ENCODE results near the gene STAT3. TPM values are rescaled to one million over a fixed set of nuclear protein-coding genes. Genes with fewer than 3 reads are reported as not detected.
"Not testable (repeated sequence)": the region's sequence is repeated elsewhere in the genome, so short reads cannot be mapped to it uniquely, and the experiment has no call there.

Gene STAT3
- total RNA-seq, 1 experiment from 2014 or later, result 112 TPM

DNA sequence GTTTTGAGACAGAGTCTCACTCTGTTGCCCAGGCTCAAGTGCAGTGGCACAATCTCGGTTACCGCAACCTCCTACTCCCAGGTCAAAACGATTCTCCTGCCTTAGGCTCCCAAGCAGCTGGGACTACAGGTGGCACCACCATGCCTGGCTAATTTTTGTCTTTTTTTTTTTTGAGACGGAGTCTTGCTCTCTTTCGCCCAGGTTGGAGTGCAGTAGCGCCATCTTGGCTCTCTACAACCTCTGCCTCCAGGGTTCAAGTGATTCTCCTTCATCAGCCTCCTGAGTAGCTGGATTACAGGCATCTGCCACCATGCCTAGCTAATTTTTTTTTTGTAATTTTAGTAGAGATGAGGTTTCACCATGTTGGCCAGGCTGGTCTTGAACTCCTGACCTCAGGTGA is 70.3 kb downstream of the STAT3 start:
- DNase-seq (ENCODE audit: low read depth), result not testable (repeated sequence)

DNA sequence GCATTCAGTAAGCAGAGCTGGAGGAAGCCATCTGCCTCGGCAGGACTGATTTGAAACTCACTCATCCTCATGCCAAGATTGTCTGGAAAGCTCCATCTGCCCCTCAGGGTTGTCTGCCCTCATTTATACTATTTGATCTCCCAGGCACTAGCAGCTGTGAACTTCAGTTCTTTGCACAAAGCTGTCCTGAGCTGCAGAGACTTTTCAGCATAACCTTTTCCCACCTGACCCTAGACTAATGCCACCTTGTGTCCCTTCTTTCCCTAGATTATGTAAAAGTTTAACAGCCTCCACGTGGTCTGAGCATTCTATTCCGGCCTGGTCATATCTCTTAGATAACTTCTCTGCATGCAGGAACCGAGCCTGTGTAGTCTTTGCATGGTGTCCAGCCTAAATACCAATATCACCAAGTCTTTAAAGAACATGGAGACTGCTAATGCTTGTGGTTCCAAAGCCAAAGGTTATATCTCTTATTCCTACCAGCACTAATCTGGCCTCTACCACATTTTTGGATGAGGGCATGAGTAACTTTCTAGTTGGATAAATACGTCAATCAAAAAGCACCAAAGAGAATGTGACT is 70.9 kb downstream of the STAT3 start:
- no peak for DNase-seq (ENCODE audit: low read depth)

DNA sequence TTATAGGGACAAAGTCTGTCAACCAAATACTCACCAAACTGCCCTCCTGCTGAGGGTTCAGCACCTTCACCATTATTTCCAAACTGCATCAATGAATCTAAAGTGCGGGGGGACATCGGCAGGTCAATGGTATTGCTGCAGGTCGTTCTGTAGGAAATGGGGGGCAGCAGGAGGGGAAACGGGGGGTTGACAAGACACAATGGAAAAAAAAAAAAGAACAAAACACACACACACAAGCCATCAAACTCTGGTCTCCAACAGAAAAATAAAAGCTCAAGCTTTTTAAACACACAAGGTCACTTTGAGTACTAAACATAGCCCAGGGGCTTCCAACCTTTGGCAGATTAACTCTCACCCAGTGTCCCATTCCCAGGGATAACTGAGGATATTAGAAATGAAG is 71.5 kb downstream of the STAT3 start:
- no peak for DNase-seq (ENCODE audit: low read depth)

DNA sequence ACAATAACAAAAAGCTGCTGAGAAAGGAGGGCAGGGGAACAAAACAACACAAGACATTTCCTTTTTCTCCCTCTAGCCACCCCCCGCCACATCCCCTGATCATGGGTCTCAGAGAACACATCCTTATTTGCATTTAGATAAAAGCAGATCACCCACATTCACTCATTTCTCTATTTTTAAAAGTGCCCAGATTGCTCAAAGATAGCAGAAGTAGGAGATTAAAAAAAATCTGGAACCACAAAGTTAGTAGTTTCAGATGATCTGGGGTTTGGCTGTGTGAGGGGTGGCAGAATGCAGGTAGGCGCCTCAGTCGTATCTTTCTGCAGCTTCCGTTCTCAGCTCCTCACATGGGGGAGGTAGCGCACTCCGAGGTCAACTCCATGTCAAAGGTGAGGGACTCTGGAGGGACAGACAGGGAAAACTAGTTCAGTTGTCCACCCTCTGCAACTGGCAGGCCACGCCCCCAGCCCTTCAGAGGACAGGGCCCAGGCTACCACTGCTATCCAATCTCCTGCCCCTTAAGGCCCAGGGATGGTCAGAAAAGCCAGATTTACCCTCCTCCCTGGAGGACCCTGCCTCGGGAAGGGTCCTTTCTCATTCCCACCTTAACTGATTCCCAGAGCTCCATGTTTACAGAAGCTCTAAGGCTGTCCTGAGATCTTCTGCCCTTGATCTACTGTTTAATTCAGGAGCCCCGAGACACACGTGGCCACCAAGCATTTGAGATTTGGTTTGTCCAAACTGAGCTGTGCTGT is 72.7 kb downstream of the STAT3 start:
- no peak for DNase-seq (ENCODE audit: low read depth)

DNA sequence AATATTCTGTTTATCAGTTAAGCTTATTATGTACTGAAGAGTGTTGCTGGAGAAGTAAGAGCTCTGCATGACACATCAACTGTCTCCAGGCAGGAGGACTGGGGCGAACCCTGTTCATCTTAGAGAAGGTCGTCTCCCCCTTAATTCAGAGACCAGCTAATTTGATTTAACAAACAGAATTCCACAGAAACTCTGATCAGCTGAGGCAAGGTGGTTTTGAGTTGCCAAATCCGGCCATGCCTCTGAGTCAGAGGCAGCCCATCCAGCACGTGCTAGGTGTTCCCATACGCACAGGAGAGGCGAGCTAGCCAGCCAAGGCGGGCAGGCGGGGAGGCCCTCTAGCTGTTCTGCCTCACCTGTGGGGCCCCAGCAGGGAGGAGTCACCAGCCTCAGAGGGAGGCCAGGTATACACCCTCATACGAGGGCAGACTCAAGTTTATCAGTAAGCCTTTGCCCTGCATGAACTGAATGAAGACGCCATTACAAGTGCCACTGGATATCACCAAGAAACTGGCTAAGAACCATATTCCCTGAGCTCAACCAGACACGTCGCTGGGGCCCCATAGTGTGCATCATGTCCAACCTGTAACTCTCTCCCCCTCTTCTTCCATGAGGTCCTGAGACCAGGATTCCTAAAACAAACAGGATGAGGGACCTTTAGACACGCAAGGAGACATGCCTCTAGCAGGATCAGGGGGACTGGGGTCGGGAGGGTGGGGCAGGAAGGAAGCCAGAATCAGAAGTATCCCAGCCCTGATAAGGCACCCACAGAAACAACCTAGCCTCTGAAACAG is 74.3 kb downstream of the STAT3 start:
- no peak for DNase-seq (ENCODE audit: low read depth)

DNA sequence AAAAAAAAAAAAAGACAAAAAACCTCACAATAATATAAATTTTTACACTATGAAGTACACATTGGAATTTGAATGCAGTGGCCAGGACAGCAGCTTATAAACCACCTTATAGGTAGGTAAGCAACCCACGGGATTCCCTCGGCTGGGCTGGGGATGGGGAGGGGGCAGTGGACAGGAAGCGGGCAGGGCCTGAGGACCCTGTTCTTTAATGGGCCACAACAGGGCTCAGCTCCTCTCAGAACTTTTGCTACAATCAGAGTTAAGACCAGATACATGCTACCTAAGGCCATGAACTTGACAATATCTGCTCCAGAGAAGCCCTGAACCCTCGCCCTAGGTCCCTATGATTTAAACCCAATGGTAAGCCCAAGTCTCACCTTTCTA is 74.9 kb downstream of the STAT3 start:
- DNase-seq (ENCODE audit: low read depth), result no peak

DNA sequence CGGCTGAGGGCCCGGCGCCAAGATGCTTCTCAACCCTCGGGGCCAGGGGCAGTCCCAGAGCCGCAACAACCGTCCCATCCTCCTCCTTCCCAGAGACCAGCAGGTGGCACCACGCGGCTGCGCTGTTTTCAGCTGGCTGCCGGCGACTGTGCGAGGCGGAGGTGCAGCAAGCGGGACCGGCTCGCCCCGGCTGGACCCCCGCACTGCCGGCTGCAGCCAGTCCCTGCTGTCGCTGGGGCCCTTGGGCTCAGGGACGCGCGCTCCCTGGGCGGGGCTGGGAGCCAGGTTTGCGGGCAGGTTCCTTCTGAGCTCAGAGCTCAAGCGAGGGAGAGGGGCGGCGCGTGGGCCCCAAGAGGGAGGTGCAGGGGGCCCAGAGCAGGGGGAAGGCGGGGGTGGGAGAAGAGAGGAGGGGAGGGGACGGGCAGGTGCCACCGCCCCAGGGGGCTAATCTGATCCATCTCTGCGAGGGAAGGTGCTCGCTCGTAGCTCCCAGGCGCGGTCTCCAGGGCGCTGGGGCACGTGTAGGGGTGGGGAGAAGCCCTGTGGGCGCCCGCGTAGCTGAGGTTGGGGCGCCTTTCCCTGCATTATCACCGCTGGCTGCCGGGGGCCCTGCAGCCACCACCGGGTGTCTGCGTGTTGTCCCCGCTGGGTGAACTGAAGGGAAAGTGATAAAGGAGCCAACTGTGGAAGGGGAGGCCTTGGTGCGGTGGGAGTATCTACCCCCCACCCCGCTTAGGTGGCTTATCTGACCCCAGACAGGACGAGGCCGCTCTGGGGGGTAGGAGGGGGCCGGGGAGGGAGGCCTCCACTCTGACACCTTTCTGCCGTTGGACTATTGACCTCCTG is 75.7 kb downstream of the STAT3 start:
- DNase-seq (ENCODE audit: low read depth), result no peak

DNA sequence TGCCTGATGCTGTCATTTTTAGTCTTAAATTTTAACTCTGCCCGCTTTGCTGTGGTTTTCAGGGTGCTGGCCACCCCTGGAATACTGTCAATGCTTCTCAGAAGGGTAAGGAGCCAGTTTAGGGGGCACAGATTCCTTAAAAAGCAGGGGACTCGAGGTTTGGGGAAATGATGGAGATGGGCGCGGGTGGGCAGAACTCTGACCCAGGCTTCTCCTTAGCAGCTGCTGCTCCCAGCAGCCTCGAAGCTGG is 76.3 kb downstream of the STAT3 start:
- no peak for DNase-seq (ENCODE audit: low read depth)

DNA sequence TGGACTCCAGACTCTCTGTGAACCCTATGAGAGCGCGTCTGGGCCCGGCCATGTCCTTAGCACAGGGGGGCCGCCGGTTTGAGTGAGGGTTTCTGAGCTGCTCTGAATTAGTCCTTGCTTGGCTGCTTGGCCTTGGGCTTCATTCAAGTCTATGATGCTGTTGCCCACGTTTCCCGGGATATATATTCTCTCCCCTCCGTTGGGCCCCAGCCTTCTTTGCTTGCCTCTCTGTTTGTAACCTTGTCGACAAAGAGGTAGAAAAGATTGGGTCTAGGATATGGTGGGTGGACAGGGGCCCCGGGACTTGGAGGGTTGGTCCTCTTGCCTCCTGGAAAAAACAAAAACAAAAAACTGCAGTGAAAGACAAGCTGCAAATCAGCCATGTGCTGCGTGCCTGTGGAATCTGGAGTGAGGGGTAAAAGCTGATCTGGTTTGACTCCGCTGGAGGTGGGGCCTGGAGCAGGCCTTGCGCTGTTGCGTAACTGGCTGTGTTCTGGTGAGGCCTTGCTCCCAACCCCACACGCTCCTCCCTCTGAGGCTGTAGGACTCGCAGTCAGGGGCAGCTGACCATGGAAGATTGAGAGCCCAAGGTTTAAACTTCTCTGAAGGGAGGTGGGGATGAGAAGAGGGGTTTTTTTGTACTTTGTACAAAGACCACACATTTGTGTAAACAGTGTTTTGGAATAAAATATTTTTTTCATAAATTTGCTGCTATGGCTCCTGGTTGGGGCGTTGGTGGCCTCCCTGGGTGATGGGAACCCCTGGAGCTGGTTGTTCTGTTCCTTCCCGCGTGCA is 76.8 kb downstream of the STAT3 start:
- no peak for DNase-seq (ENCODE audit: low read depth)

DNA sequence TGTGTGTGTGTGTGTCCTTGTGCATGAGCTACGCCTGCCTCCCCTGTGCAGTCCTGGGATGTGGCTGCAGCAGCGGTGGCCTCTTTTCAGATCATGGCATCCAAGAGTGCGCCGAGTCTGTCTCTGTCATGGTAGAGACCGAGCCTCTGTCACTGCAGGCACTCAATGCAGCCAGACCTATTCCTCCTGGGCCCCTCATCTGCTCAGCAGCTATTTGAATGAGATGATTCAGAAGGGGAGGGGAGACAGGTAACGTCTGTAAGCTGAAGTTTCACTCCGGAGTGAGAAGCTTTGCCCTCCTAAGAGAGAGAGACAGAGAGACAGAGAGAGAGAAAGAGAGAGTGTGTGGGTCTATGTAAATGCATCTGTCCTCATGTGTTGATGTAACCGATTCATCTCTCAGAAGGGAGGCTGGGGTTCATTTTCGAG is 77.4 kb downstream of the STAT3 start:
- no peak for DNase-seq (ENCODE audit: low read depth)

DNA sequence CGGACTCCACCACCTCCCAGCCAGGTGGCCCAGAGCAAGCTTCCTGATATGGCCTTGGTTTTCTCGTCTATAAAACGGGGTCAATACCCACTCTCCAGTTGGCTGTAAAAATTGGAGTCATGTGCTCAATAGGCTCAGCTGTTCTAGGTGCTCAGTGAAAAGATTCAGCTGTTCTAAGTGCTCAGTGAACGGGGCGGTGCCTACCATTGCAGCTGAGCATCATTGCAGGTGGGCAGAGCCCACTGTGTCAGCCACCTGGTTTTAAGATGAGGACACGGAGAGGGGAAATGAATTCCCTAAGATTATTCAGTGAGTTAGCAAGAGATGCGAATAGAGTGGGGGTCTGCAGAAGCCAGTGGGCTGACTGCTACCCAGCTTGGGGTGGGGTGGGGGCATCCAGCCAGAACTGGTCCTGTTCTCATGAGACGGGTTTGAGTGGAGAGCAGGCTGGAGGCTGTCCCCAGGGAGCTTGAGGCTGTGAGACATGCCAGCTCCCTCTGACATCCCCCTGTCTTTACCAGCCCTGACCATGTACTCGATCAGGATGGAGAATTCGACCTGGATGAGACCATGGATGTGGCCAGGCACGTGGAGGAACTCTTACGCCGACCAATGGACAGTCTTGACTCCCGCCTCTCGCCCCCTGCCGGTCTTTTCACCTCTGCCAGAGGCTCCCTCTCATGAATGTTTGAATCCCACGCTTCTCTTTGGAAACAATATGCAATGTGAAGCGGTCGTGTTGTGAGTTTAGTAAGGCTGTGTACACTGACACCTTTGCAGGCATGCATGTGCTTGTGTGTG is 78.1 kb downstream of the STAT3 start:
- no peak for DNase-seq (ENCODE audit: low read depth)

DNA sequence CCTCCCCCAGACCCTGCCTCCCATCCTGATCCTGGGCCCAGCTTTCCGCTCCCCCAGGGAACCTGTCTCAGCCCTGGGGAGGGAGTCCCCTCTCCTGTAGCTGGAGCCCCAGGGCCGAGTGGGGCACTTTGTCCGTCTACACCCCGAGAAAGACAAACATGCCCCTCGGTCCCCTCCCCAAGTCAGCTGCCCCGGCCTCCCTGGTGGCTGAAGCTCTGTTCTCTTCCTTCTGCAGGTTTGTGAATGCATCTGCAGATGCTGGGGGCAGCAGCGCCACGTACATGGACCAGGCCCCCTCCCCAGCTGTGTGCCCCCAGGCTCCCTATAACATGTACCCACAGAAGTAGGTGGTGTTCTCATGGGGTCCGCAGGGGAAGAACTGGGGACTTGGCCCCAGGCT is 79.1 kb downstream of the STAT3 start:
- no peak for DNase-seq (ENCODE audit: low read depth)

DNA sequence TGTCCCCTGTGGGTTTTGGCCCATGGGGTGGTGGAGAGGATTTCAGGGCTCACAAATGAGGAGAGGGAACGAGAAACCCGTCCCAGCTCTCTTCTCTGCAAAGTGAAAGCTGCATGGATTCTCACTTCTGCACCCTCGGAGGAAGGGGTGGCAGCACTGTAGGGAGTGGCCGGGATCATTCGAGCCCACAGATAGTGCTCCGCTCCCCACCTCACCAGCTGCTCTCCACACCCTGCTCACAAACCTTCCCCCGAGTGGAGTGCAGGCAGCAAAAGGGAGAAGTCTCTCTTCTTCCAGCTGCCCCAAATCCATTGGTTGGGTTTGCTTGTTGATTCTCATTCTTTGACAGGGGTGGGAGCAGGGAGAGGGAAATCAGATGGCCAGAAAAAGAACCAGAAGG is 79.8 kb downstream of the STAT3 start:
- DNase-seq (ENCODE audit: low read depth), result no peak

DNA sequence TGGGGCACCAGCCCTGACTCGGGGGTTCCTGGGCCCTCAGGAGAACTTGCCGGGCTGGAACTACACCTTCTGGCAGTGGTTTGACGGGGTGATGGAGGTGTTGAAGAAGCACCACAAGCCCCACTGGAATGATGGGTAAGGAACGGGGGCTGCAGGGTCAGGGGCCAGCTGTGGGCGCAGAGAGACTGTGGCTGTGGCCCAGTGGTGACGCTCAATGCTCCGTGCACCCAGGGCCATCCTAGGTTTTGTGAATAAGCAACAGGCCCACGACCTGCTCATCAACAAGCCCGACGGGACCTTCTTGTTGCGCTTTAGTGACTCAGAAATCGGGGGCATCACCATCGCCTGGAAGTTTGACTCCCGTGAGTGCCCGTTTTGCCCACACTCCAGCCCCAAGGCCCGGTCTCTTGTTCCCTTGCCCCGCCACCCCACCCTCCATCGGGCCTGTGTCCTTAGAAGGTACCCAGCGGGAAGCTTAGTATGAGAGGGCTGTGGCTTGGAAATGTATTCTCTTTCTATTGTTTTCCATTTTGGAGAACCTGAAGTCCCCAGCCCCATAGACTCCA is 80.8 kb downstream of the STAT3 start:
- no peak for DNase-seq (ENCODE audit: low read depth)

DNA sequence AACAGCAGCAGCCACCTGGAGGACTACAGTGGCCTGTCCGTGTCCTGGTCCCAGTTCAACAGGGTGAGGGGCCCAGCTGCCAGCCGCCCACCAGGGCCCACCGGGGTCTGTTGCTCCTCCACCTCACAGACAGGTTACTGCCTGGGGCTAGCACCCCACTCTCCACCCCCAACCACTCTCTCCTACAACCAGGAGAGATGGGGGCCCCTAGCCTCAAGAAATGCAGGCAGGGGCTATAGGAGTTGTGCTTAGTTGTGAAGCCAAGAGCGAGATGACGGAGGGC is 81.9 kb downstream of the STAT3 start:
- no peak for DNase-seq (ENCODE audit: low read depth)

DNA sequence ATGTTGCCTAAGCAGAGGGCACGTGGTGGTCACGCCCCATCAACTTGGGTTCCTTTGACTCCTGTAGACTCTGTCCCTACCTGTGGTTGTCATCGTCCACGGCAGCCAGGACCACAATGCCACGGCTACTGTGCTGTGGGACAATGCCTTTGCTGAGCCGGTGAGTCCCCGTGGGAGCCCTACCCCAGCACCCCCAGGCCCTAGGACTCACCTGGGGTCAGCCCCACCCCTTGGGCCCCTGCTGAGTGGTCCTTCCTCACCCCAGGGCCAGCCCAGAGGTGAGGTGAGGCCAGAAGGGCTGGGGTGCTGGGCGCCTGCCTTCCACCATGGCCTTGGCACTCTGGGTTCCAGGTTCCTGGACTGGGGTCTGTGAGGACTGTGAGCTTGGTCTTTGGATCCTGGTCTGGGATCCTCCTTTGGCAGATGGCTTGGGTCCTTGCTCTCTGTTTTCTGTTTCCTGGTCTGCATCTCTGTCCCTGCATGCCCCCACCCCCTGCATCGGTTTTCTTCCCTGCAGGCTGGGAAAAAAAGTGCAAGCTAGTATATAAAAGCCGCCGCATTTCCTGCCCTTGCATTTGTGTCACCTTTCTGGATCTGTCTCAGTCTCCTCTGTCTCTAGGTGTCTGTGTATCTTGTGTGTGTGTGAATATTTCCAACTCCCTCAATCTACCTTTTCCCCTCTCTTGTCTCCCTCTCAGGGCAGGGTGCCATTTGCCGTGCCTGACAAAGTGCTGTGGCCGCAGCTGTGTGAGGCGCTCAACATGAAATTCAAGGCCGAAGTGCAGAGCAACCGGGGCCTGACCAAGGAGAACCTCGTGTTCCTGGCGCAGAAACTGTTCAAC is 82.5 kb downstream of the STAT3 start:
- no peak for DNase-seq (ENCODE audit: low read depth)

DNA sequence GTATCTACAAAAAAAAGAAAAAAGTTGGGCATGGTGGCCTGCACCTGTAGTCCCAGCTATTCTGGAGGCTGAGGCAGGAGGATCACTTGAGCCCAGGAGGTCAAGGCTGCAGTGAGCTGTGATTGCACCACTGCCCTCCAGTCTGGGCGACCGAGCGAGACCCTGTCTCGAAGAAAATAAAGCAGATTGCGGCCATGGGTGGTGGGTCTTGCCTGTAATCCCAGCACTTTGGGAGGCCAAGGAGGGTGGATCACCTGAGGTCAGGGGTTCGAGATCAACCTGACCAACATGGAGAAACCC is 83.3 kb downstream of the STAT3 start:
- not testable (repeated sequence) for DNase-seq (ENCODE audit: low read depth)

DNA sequence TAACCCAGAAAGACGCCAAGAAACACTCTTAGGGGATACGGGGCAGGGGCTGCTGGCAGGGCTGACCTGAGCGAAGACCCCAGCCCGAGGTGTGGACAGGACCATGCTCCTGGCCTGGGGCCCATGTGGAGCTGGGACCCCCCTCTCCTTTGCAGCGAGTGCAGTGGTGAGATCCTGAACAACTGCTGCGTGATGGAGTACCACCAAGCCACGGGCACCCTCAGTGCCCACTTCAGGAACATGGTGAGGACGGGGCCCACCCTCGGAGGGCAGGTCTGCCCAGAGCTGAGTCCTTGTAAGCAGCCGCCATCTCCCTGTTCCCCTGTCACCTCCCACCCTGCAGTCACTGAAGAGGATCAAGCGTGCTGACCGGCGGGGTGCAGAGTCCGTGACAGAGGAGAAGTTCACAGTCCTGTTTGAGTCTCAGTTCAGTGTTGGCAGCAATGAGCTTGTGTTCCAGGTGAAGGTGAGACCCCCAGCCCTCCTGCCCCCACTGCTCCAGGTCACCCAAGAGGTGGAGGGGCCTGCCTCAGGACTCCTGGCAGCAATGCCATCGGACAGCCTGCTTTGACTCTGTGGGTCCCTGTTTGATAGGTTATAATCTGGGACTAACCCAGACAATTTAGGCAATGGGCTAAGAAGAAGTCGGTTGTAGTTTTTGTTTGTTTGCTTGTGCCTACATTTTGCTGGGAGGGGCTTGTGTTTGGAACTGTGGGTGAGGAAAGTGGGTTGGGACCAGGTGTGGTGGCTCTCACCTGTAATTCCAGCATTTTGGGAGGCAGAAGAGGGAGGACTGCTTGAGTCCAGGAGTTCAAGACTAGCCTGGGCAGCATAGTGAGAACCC is 83.8 kb downstream of the STAT3 start:
- DNase-seq (ENCODE audit: low read depth), result no peak

DNA sequence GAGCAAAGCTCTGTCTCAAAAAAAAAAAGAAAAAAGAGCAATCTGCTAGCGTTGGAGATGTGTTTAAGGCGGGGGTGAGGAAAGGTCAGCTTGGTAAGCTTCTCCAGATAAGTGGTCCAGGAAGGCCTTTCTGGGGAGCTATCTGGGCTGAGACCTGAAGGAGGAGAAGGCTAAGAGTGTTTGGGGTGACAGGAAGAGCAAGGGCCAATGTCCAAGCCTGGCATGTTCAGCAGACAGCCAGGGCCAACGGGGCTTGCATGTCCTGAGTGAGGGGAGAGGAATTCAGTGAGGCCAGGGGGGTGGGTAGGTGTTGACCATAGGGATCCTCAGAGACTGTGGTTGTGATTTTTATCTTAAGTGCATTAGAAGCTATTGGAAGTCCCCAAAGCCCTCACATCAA is 84.5 kb downstream of the STAT3 start:
- DNase-seq (ENCODE audit: low read depth), result no peak

Measured in M059J (cell line).